Panc1 (cell line): ENCODE results near the gene TMEM106A. TPM values are rescaled to one million over a fixed set of nuclear protein-coding genes. Genes with fewer than 3 reads are reported as not detected.

Experiments used
- ATAC-seq: fragments of 200-7000 bp; cut with Tn5 transposase; 2 replicates; pipeline ENCODE4 v1.9.1; 2020; ENCODE audit warnings: mild to moderate bottlenecking, moderate library complexity
- BruUV-seq: library from RNA; stranded (reverse); fragments of 400-500 nt; replicated peaks from 2 replicates; lab custom pipeline; 2021; lab: Mats Ljungman, UMichigan
- CTCF ChIA-PET: fragments of 300-600 bp; sonication (Branson Sonifier 250); formaldehyde crosslinking; loops from one replicate; lab custom pipeline; 2022; ENCODE audit warnings: antibody characterized with exemption; lab: Charles Lee
- POLR2A ChIA-PET: fragments of 300-600 bp; sonication (Branson Sonifier 250); formaldehyde crosslinking; loops from one replicate; lab custom pipeline; 2022; ENCODE audit warnings: antibody characterized with exemption; lab: Charles Lee
- DNase-seq: peaks from one replicate; pipeline ENCODE4 v3.0.0-alpha.2; 2010; ENCODE audit warnings: low read depth, low spot score
- H3K27ac ChIP-seq: 2 replicates; pipeline ENCODE4 v1.5.1; 2011; ENCODE audit warnings: mild to moderate bottlenecking, low read length, inconsistent platforms
- H3K27me3 ChIP-seq: fragments of 200-500 bp; sonication (Bioruptor generic); 2 replicates; pipeline ENCODE4 v1.6.0; 2014; ENCODE audit warnings: low read length, inconsistent platforms; ENCODE audit not compliant: control insufficient read depth, insufficient read depth
- H3K36me3 ChIP-seq: fragments of 200-500 bp; sonication (Bioruptor generic); 2 replicates; pipeline ENCODE4 v1.5.1; 2014; ENCODE audit warnings: inconsistent platforms, mild to moderate bottlenecking, low read length, moderate library complexity; ENCODE audit not compliant: control insufficient read depth, insufficient read depth
- H3K4me1 ChIP-seq: 2 replicates; pipeline ENCODE4 v1.5.1; 2011; ENCODE audit warnings: inconsistent platforms, mild to moderate bottlenecking, low read length, moderate library complexity; ENCODE audit not compliant: control insufficient read depth, insufficient read depth
- H3K4me3 ChIP-seq, 2 experiments: 2 replicates each; pipeline ENCODE4 v1.5.1; 2011 to 2012; ENCODE audit warnings: low read depth in 2 of 2, low read length in 2 of 2, mild to moderate bottlenecking in 2 of 2, inconsistent platforms in 1 of 2, moderate library complexity in 1 of 2
- H3K9me3 ChIP-seq: fragments of 200-500 bp; sonication (Bioruptor generic); 2 replicates; pipeline ENCODE4 v1.5.1; 2014; ENCODE audit warnings: low read depth, mild to moderate bottlenecking, inconsistent platforms, low read length, moderate library complexity; ENCODE audit not compliant: control insufficient read depth, insufficient read depth
- POLR2AphosphoS5 ChIP-seq: IDR thresholded peaks from 2 replicates; pipeline ENCODE4 v1.6.1; 2012; ENCODE audit warnings: mild to moderate bottlenecking, low read depth, low read length, moderate library complexity
- SIN3A ChIP-seq: IDR thresholded peaks from 2 replicates; pipeline ENCODE4 v1.6.1; 2012; ENCODE audit warnings: low read depth, mild to moderate bottlenecking, low read length, moderate library complexity, borderline replicate concordance; ENCODE audit not compliant: insufficient read depth
- TCF7L2 ChIP-seq: IDR thresholded peaks from 2 replicates; pipeline ENCODE4 v1.6.1; 2011; ENCODE audit warnings: mild to moderate bottlenecking, low read depth, low read length, inconsistent platforms
- in situ Hi-C: cut with HindIII; loops from 2 replicates; pipeline ENCODE4 v1.10.0; 2016; ENCODE audit warnings: low sequenced_read_pairs, low pct_unique_long_range_greater_than_20kb
- intact Hi-C: fragments of 100-400 bp; cut with micrococcal nuclease; formaldehyde crosslinking; loops from one replicate; pipeline ENCODE4 v1.10.0; 2022; ENCODE audit not compliant: unreplicated experiment
- total RNA-seq: library from RNA; stranded (reverse); gene quantifications from one replicate; pipeline ENCODE4 v1.2.1, GENCODE V29; 2021; ENCODE audit not compliant: unreplicated experiment
- TF ChIP-seq, protein P1 (sequence below), 2 experiments: IDR thresholded peaks; 2 replicates each; pipeline ENCODE4 v1.6.1; 2011 to 2012; ENCODE audit warnings: low read depth in 2 of 2, control low read depth in 1 of 2, low read length in 1 of 2, mild to moderate bottlenecking in 1 of 2, moderate library complexity in 1 of 2; ENCODE audit not compliant: insufficient read depth in 1 of 2
- TF ChIP-seq, protein P2 (sequence below): fragments of 450-650 bp; IDR thresholded peaks from 2 replicates; pipeline ENCODE4 v1.5.1; 2017; ENCODE audit warnings: mild to moderate bottlenecking

Gene TMEM106A
- total RNA-seq, 1 experiment from 2014 or later, result 3.5 TPM

DNA sequence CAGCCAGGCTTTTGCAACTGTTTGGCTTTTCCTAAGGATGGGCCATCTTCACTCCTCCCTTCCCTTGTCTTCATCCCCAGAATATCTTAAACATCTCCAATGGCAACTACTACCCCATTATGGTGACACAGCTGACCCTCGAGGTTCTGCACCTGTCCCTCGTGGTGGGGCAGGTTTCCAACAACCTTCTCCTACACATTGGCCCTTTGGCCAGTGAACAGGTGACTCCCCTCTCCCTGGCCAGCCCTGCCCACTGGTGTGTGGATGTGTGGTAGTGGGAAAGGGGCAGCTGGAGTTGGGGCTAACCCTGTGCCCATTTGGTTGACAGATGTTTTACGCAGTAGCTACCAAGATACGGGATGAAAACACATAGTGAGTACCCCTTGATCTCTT lies 4.7 kb downstream of the TMEM106A start:
- no peak overlapping the region for H3K27ac ChIP-seq
- in situ Hi-C loops (no loop called here), intact Hi-C loops (no loop called here)
- H3K4me3 ChIP-seq, result no peak overlapping the region
- H3K4me1 ChIP-seq, result peaks cover 4% of the 10 kb centered on the region
- DNase-seq (no peak), ATAC-seq (no peak)
- ChIA-PET CTCF (no interaction called here), POLR2A (no interaction called here)
- no peak for TF ChIP-seq POLR2AphosphoS5
- TF ChIP-seq, protein P1, sequence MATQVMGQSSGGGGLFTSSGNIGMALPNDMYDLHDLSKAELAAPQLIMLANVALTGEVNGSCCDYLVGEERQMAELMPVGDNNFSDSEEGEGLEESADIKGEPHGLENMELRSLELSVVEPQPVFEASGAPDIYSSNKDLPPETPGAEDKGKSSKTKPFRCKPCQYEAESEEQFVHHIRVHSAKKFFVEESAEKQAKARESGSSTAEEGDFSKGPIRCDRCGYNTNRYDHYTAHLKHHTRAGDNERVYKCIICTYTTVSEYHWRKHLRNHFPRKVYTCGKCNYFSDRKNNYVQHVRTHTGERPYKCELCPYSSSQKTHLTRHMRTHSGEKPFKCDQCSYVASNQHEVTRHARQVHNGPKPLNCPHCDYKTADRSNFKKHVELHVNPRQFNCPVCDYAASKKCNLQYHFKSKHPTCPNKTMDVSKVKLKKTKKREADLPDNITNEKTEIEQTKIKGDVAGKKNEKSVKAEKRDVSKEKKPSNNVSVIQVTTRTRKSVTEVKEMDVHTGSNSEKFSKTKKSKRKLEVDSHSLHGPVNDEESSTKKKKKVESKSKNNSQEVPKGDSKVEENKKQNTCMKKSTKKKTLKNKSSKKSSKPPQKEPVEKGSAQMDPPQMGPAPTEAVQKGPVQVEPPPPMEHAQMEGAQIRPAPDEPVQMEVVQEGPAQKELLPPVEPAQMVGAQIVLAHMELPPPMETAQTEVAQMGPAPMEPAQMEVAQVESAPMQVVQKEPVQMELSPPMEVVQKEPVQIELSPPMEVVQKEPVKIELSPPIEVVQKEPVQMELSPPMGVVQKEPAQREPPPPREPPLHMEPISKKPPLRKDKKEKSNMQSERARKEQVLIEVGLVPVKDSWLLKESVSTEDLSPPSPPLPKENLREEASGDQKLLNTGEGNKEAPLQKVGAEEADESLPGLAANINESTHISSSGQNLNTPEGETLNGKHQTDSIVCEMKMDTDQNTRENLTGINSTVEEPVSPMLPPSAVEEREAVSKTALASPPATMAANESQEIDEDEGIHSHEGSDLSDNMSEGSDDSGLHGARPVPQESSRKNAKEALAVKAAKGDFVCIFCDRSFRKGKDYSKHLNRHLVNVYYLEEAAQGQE (IDR thresholded peaks at IDR 0.05; ENCODE audit: insufficient read depth in 1 of 2, low read depth in 2 of 2, low read length in 1 of 2), result no peak
- TF ChIP-seq SIN3A, result no peak
- TF ChIP-seq TCF7L2, result no peak
- TF ChIP-seq, protein P2, sequence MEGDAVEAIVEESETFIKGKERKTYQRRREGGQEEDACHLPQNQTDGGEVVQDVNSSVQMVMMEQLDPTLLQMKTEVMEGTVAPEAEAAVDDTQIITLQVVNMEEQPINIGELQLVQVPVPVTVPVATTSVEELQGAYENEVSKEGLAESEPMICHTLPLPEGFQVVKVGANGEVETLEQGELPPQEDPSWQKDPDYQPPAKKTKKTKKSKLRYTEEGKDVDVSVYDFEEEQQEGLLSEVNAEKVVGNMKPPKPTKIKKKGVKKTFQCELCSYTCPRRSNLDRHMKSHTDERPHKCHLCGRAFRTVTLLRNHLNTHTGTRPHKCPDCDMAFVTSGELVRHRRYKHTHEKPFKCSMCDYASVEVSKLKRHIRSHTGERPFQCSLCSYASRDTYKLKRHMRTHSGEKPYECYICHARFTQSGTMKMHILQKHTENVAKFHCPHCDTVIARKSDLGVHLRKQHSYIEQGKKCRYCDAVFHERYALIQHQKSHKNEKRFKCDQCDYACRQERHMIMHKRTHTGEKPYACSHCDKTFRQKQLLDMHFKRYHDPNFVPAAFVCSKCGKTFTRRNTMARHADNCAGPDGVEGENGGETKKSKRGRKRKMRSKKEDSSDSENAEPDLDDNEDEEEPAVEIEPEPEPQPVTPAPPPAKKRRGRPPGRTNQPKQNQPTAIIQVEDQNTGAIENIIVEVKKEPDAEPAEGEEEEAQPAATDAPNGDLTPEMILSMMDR, result no peak
- H3K36me3 ChIP-seq, result no peaks in the 10 kb centered on the region
- no peaks in the 10 kb centered on the region for H3K9me3 ChIP-seq
- no TSS peak for BruUV-seq
- no peaks in the 10 kb centered on the region for H3K27me3 ChIP-seq

DNA sequence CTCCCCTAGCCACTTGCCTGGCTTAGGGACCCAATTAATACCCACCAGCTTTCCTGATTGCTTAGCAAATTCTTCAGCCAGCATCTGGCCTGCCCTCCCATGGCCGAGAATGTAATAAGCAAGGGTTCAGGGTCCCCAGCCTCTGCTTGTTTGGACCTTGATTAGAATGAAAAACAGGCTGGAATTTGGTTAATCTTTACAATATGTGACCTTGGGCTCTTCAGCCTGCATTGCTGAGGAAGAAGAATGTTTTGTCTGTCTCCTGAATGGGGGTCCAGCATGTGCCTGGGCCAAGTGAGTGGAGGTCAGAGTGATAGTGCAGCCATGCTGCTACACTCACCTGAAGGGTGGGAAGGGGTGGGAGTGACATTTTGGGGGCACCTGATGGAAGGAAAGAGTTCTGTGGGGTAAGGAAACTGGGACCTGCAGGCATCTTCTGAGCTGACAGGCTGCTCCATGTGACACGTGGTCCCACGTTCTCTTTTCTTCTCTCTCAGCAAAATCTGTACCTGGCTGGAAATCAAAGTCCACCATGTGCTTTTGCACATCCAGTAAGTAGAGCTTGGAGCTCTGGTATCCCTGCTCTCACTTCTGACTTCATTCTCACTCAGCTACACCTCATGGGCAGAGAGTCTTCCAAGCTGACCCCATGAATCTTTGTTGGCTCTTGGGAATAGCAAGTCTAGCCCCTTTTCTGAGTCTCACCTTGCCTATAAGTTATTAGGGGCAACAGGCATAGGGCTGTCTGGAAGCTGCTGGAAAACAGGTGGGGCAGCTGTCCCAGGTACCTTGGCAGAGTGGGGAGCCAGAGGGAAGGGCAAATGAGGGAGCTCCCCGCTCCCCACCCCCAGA lies 5.3 kb downstream of the TMEM106A start:
- TF ChIP-seq SIN3A, result no peak
- TF ChIP-seq, protein P1 (IDR thresholded peaks at IDR 0.05; ENCODE audit: insufficient read depth in 1 of 2, low read depth in 2 of 2, low read length in 1 of 2), result no peak
- TF ChIP-seq TCF7L2, result no peak
- no peak for TF ChIP-seq POLR2AphosphoS5
- TF ChIP-seq, protein P2, result no peak
- no peaks in the 10 kb centered on the region for H3K9me3 ChIP-seq
- intact Hi-C loops (no loop called here), in situ Hi-C loops (no loop called here)
- CTCF ChIA-PET, result no interaction called here
- H3K27me3 ChIP-seq, result no peaks in the 10 kb centered on the region
- POLR2A ChIA-PET, result no interaction called here
- peaks cover 4% of the 10 kb centered on the region for H3K4me1 ChIP-seq
- DNase-seq, result no peak
- no peak overlapping the region for H3K27ac ChIP-seq
- no TSS peak for BruUV-seq
- ATAC-seq, result no peak
- H3K36me3 ChIP-seq, result no peaks in the 10 kb centered on the region
- no peak overlapping the region for H3K4me3 ChIP-seq
